K562 treated with DMSO at 1 percent for 4 hours (cell line): ENCODE measurements around the gene CCDC112. TPM values are rescaled to one million over a fixed set of nuclear protein-coding genes. Genes with fewer than 3 reads are reported as not detected.

Source experiments
- total RNA-seq: library from RNA; unstranded; fragments of 300-600 nt; gene quantifications from 2 replicates; pipeline ENCODE4 v1.2.3, GENCODE V29; 2022; ENCODE audit not compliant: insufficient read depth

The CCDC112 gene
- 5.7 and 7.0 TPM in 2 replicates for total RNA-seq

GRCh38 chr5:115296124-115297022 lies at the start of gene CCDC112:
TSS of gene CCDC112 (minus strand) at chr5:115296654. CDS start at chr5:115296543, 111 bp downstream.

GRCh38 chr5:115262321-115263077 lies 34.0 kb downstream of the CCDC112 start, which contains the start of gene PGGT1B:
TSS of gene PGGT1B (minus strand) at chr5:115262877. CDS start at chr5:115262851, 26 bp downstream.

Other genes starting within 250 kb of the CCDC112 start
- gene TRIM36, start 126.7 kb downstream of the CCDC112 start, total RNA-seq, result 1.0 TPM in 1 of 2 replicates, not detected in the other
- gene PGGT1B, start 33.8 kb downstream of the CCDC112 start, total RNA-seq, result 5.7 and 6.8 TPM in 2 replicates
- 2.1 and 2.9 TPM in 2 replicates for gene FEM1C, start 248.1 kb upstream of the CCDC112 start, total RNA-seq